Esophagus squamous epithelium (tissue), 5 donors: ENCODE results near the gene KMT5B. TPM values are rescaled to one million over a fixed set of nuclear protein-coding genes. Genes with fewer than 3 reads are reported as not detected.

ENCODE experiments used
- DNase-seq: peaks from one replicate; lab custom pipeline; 2025; lab: John Stamatoyannopoulos, UW
- H3K27ac ChIP-seq, 4 donors: fragments of 200-600 bp; sonication (generic); one replicate each; pipeline ENCODE4 v1.5.1; 2016 to 2019; ENCODE audit warnings: mild to moderate bottlenecking in 1 of 4
- H3K27me3 ChIP-seq, 4 donors: fragments of 200-600 bp; sonication (generic); 1 replicate in 3 of 4; 2 replicates in 1 of 4; pipeline versions ENCODE4 v1.5.1 to v1.6.0; 2017 to 2021; ENCODE audit warnings: antibody characterized with exemption in 1 of 4
- H3K36me3 ChIP-seq, 3 donors: fragments of 200-600 bp; sonication (generic); one replicate each; pipeline ENCODE4 v1.5.1; 2016 to 2019
- H3K4me1 ChIP-seq, 3 donors: fragments of 200-600 bp; sonication (generic); one replicate each; pipeline ENCODE4 v1.5.1; 2017 to 2019
- H3K4me3 ChIP-seq, 4 donors: fragments of 200-600 bp; sonication (generic); 1 replicate in 3 of 4; 2 replicates in 1 of 4; pipeline ENCODE4 v1.5.1; 2016 to 2019; ENCODE audit warnings: mild to moderate bottlenecking in 2 of 4, moderate library complexity in 1 of 4
- H3K9me3 ChIP-seq, 3 donors: fragments of 200-600 bp; sonication (generic); one replicate each; pipeline ENCODE4 v1.5.1; 2016 to 2019
- CTCF ChIP-seq, 6 experiments: fragments of 450-650 bp in 4 of 6; fragments of 200-600 bp in 2 of 6; sonication (generic) in 2 of 6; IDR thresholded peaks; one replicate each; pipeline ENCODE4 v1.5.1; 2016 to 2019; ENCODE audit warnings: antibody characterized with exemption in 6 of 6, mild to moderate bottlenecking in 4 of 6, moderate library complexity in 4 of 6
- POLR2A ChIP-seq, 4 donors: fragments of 450-650 bp; IDR thresholded peaks; one replicate each; pipeline ENCODE4 v1.6.1; 2017; ENCODE audit warnings: antibody characterized with exemption in 4 of 4, mild to moderate bottlenecking in 4 of 4, moderate library complexity in 3 of 4
- WGBS, 2 donors: methylation state at CpG; one replicate each; pipeline ENCODE4 v1.1.5; 2018; 5-methylcytosine and 5-hydroxymethylcytosine counted together
- intact Hi-C: fragments of 100-400 bp; cut with DNase I; formaldehyde crosslinking; loops from one replicate; pipeline ENCODE4 v1.15.0; 2022
- total RNA-seq, 4 donors: library from RNA; depleted of rRNA; stranded (reverse); fragments of >200 nt; gene quantifications; one replicate each; pipeline ENCODE4 v1.1.0, GENCODE V29; 2016
- donor health status: DM: yes; HTN: yes; CAD: no.

KMT5B gene
- total RNA-seq, 4 donors from 2014 or later = 18.4 to 37.6 (median 21.9) TPM

GRCh38 chr11:68191661-68192579 lies 21.2 kb downstream of the KMT5B start:
- Histone ChIP-seq H3K27me3 (no peaks in the 10 kb centered on the region), H3K4me1 (peaks cover 0 to 37% (median 0%) of the 10 kb centered on the region in 3 donors), H3K27ac (no peak overlapping the region), H3K36me3 (peaks cover 0 to 19% (median 0%) of the 10 kb centered on the region in 3 donors), H3K4me3 (no peak overlapping the region), H3K9me3 (no peaks in the 10 kb centered on the region)
- 61 to 75% methylated on average over 5 of the region's 5 CpGs for WGBS, 2 donors
- TF ChIP-seq CTCF (IDR thresholded peaks at IDR 0.05) (no peak), POLR2A (IDR thresholded peaks at IDR 0.05) (no peak)
- intact Hi-C loops = no loop called here
- no peak for DNase-seq

- 91 to 95% methylated on average over 3 of the region's 3 CpGs for WGBS, 2 donors
- TF ChIP-seq CTCF (IDR thresholded peaks at IDR 0.05) (no peak), POLR2A (IDR thresholded peaks at IDR 0.05) (no peak)
These were observed 23.2 kb downstream of the KMT5B start for GRCh38 chr11:68189888-68190287.

GRCh38 chr11:68189082-68189481 lies 24.0 kb downstream of the KMT5B start:
- WGBS, 2 donors = 75 to 83% methylated on average over 3 of the region's 3 CpGs
- peaks cover 0 to 47% (median 8%) of the 10 kb centered on the region in 3 donors for H3K36me3 ChIP-seq
- no peaks in the 10 kb centered on the region for H3K9me3 ChIP-seq
- H3K4me3 ChIP-seq = no peak overlapping the region
- no peak for TF ChIP-seq CTCF (IDR thresholded peaks at IDR 0.05)
- no peak for TF ChIP-seq POLR2A (IDR thresholded peaks at IDR 0.05)
- peaks cover 0 to 27% (median 0%) of the 10 kb centered on the region in 3 donors for H3K4me1 ChIP-seq
- H3K27ac ChIP-seq = no peak overlapping the region
- no peak for DNase-seq
- no peaks in the 10 kb centered on the region for H3K27me3 ChIP-seq
- intact Hi-C loops = no loop called here

More at GRCh38 chr11:68189888-68190287, 23.2 kb downstream of the KMT5B start:
- Histone ChIP-seq H3K27me3 (no peaks in the 10 kb centered on the region), H3K4me1 (peaks cover 0 to 28% (median 0%) of the 10 kb centered on the region in 3 donors), H3K4me3 (no peak overlapping the region), H3K27ac (no peak overlapping the region), H3K9me3 (no peaks in the 10 kb centered on the region), H3K36me3 (peaks cover 0 to 39% (median 8%) of the 10 kb centered on the region in 3 donors)
- intact Hi-C loops = no loop called here
- DNase-seq = no peak

- no peak overlapping the region for H3K27ac ChIP-seq
- TF ChIP-seq CTCF (IDR thresholded peaks at IDR 0.05) (no peak), POLR2A (IDR thresholded peaks at IDR 0.05) (no peak)
- intact Hi-C loops = no loop called here
- no peaks in the 10 kb centered on the region for H3K9me3 ChIP-seq
- WGBS, 2 donors = 75 to 76% methylated on average over 6 of the region's 6 CpGs
- peaks cover 0 to 77% (median 8%) of the 10 kb centered on the region in 3 donors for H3K36me3 ChIP-seq
- H3K4me1 ChIP-seq = peaks cover 0 to 8% (median 0%) of the 10 kb centered on the region in 3 donors
- no peak overlapping the region for H3K4me3 ChIP-seq
- no peaks in the 10 kb centered on the region for H3K27me3 ChIP-seq
- DNase-seq = no peak
These were observed 27.0 kb downstream of the KMT5B start for GRCh38 chr11:68186061-68186460.
